Activated naive CD8-positive, alpha-beta T cell treated with anti-CD3 and anti-CD28 coated beads, Interleukin-2, amount 50 U/mL, for 24 hours (primary cell): ENCODE results near the gene KIAA2012.
"Not testable (repeated sequence)": the region's sequence is repeated elsewhere in the genome, so short reads cannot be mapped to it uniquely, and the experiment has no call there.

ENCODE experiments used
- ATAC-seq: fragments of 150-1000 bp; cut with Tn5 transposase; one replicate; pipeline ENCODE4 v1.10.0; 2021
- DNase-seq: peaks from one replicate; pipeline ENCODE4 v3.0.0; 2021
- H3K27ac Mint-ChIP-seq: one replicate; pipeline ENCODE4 v1.8.0; 2021; ENCODE audit warnings: mild to moderate bottlenecking, mixed read lengths
- H3K27me3 Mint-ChIP-seq: one replicate; pipeline ENCODE4 v1.8.0; 2021; ENCODE audit warnings: mixed read lengths
- H3K36me3 Mint-ChIP-seq: one replicate; pipeline ENCODE4 v1.8.0; 2021; ENCODE audit warnings: low read depth, mixed read lengths
- H3K4me1 Mint-ChIP-seq: one replicate; pipeline ENCODE4 v1.8.0; 2021; ENCODE audit warnings: mixed read lengths
- H3K4me3 Mint-ChIP-seq: one replicate; pipeline ENCODE4 v1.8.0; 2021; ENCODE audit warnings: mild to moderate bottlenecking, moderate library complexity, mixed read lengths
- H3K9me3 Mint-ChIP-seq: one replicate; pipeline ENCODE4 v1.8.0; 2021; ENCODE audit warnings: mixed read lengths

Gene KIAA2012

GRCh38 chr2:202133200-202133908 is 60.3 kb downstream of the KIAA2012 start:
- H3K9me3 Mint-ChIP-seq: no peaks in the 10 kb centered on the region
- H3K27me3 Mint-ChIP-seq: no peaks in the 10 kb centered on the region
- no peak overlapping the region for H3K27ac Mint-ChIP-seq
- no peak overlapping the region for H3K4me3 Mint-ChIP-seq
- no peak for DNase-seq
- no peaks in the 10 kb centered on the region for H3K36me3 Mint-ChIP-seq
- ATAC-seq: no peak
- H3K4me1 Mint-ChIP-seq: no peaks in the 10 kb centered on the region

DNA sequence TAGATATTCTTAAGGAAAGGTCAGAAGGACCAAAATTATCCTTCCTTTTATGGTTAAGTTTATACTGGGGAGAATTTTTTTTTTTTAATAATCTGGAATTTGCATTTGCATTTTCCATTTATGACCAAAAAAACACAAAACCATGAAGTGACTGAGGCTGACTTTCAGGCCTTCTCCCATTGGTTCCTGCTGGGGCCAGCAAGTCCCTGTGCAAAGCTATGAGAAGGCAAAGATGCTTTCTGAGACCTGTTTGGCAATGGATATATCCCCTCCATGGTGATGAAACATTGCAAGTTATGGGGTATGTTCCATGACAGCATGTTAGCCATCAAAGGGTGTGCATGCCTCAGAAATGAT is 60.8 kb downstream of the KIAA2012 start:
- no peaks in the 10 kb centered on the region for H3K4me1 Mint-ChIP-seq
- H3K4me3 Mint-ChIP-seq: no peak overlapping the region
- no peaks in the 10 kb centered on the region for H3K9me3 Mint-ChIP-seq
- peaks cover 2% of the 10 kb centered on the region for H3K27me3 Mint-ChIP-seq
- DNase-seq (no peak), ATAC-seq (no peak)
- H3K36me3 Mint-ChIP-seq: no peaks in the 10 kb centered on the region
- no peak overlapping the region for H3K27ac Mint-ChIP-seq

GRCh38 chr2:202135091-202135874 is 62.2 kb downstream of the KIAA2012 start:
- no peak overlapping the region for H3K4me3 Mint-ChIP-seq
- no peaks in the 10 kb centered on the region for H3K36me3 Mint-ChIP-seq
- H3K9me3 Mint-ChIP-seq: no peaks in the 10 kb centered on the region
- H3K4me1 Mint-ChIP-seq: no peaks in the 10 kb centered on the region
- ATAC-seq (no peak), DNase-seq (no peak)
- peaks cover 6% of the 10 kb centered on the region for H3K27me3 Mint-ChIP-seq
- no peak overlapping the region for H3K27ac Mint-ChIP-seq

DNA sequence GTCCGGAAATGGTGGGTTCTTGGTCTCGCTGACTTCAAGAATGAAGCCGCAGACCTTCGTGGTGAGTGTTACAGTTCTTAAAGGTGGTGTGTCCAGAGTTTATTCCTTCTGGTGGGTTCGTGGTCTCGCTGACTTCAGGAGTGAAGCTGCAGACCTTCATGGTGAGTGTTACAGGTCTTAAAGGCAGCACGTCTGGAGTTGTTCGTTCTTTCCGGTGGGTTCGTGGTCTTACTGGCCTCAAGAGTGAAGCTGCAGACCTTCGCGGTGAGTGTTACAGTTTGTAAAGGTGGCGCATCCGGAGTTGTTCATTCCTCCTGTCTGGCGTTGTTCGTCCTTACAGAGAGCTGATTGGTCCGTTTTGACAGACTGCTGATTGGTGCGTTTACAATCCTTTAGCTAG is 63.0 kb downstream of the KIAA2012 start:
- not testable (repeated sequence) for H3K27me3 Mint-ChIP-seq, H3K4me1 Mint-ChIP-seq, ATAC-seq, H3K27ac Mint-ChIP-seq, DNase-seq, H3K9me3 Mint-ChIP-seq, H3K36me3 Mint-ChIP-seq, H3K4me3 Mint-ChIP-seq

DNA sequence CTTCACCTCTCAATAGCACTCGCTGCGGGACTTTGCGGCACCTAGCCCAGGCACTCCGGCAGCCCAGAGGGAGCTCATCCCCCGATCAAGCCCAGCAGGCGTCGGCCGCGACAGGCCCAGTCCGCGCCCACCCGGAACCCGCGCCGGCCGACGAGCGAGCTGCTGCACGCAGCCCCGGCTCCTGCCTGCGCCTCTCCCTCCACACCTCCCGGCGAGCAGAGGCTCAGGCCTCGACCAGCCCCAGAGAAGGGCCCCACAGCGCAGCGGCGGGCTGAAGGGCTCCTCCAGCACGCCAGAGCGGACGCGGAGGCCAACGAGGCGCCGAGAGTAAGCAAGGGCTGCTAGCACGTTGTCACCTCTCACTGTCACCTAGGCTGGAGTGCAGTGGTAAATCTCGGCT is 63.5 kb downstream of the KIAA2012 start:
- no peak for ATAC-seq
- Mint-ChIP-seq H3K4me1 (no peaks in the 10 kb centered on the region), H3K27ac (no peak overlapping the region), H3K27me3 (peaks cover 6% of the 10 kb centered on the region), H3K9me3 (no peaks in the 10 kb centered on the region), H3K4me3 (no peak overlapping the region), H3K36me3 (no peaks in the 10 kb centered on the region)
- no peak for DNase-seq

DNA sequence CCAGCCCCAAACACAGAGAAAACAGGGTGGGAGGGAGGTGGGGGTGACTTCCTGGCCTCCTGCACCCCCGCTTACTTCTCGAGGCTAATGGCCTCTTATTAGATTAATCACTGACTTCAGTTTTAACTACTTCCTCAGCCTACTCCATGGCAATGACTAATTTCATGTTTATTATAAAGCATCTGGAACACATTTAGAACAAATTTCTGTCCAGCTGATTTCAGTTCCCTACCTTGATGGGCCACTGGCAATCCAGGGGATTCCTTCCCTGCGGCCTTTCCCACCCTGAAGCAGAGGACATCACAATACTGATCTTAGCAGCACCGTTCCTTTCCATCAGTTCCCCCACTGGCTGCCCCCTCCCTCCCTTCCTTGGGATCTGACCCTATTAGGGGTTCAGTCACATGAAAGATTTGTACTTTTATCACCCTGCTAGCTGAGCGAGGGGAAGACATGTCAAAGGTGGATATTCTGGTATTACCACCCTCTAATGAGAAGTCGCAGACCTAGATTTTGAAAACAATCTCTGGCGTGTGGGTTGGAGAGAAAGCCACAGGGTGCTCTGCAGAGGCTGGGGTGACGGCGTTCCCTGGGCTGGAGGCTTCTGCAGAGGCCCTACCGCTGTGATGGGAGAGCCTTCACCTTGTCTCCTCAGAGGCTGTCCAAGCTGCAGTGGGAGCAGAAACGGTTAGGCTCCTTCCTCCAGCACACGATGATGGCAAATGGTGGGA is 67.6 kb downstream of the KIAA2012 start:
- H3K4me3 Mint-ChIP-seq: no peak overlapping the region
- no peaks in the 10 kb centered on the region for H3K9me3 Mint-ChIP-seq
- peaks cover 2% of the 10 kb centered on the region for H3K4me1 Mint-ChIP-seq
- no peak overlapping the region for H3K27ac Mint-ChIP-seq
- DNase-seq: no peak
- ATAC-seq: no peak
- peaks cover 8% of the 10 kb centered on the region for H3K27me3 Mint-ChIP-seq
- no peaks in the 10 kb centered on the region for H3K36me3 Mint-ChIP-seq

DNA sequence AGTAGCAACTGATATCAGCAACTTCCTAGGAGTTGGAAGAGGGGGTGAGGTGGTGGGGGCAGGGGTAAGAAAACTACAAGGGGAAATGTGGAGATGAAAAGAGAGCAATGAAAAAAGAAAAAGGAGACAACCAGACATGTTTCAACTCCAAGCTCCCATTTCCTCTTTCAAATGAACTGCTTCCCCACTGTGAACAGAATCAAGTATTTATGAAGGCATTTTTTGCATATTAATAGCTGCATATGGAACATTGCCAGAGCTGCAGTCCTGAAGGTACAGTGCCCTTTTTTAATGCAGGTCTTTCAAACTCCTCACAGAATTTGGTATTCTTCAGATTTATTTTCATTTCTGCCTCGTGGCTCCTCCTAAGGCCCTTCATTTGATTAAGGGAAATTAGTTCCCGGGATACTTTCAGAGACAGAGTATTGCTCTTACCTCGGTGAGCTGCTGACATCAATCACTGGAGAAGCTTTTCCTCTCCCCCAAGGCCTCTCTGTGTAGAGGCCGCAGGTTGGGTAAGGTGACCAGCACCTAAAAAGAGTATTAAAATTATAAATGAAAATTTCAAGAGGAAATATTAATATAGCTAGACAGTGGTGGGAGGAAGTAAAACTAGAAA is 68.4 kb downstream of the KIAA2012 start:
- no peak overlapping the region for H3K27ac Mint-ChIP-seq
- no peak for DNase-seq
- H3K9me3 Mint-ChIP-seq: no peaks in the 10 kb centered on the region
- no peaks in the 10 kb centered on the region for H3K36me3 Mint-ChIP-seq
- ATAC-seq: no peak
- H3K4me1 Mint-ChIP-seq: peaks cover 2% of the 10 kb centered on the region
- H3K4me3 Mint-ChIP-seq: no peak overlapping the region
- peaks cover 8% of the 10 kb centered on the region for H3K27me3 Mint-ChIP-seq

GRCh38 chr2:202142540-202142939 is 69.5 kb downstream of the KIAA2012 start:
- H3K4me3 Mint-ChIP-seq: no peak overlapping the region
- DNase-seq (no peak), ATAC-seq (no peak)
- no peak overlapping the region for H3K27ac Mint-ChIP-seq
- peaks cover 2% of the 10 kb centered on the region for H3K4me1 Mint-ChIP-seq
- peaks cover 9% of the 10 kb centered on the region for H3K27me3 Mint-ChIP-seq
- no peaks in the 10 kb centered on the region for H3K36me3 Mint-ChIP-seq
- H3K9me3 Mint-ChIP-seq: no peaks in the 10 kb centered on the region

DNA sequence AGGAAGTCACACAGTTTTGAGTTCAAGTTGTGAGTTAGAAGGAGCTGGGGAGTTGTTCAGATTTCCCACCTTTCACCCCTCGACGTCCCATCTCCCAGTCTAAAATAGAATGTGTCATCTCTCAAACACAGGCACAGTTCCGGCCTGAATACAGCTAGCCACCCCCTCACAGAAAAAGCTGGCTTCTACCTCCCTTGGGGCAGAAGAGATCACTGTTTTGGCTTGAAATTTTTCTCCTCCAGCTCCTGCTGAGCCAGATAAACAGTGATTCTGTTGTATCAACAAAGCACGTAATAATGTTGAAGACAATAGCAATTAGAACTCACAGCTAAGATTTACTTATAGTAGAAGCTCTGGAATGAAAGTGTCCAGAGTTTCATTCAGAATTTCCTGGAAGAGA is 74.7 kb downstream of the KIAA2012 start:
- ATAC-seq: no peak
- no peak for DNase-seq
- peaks cover 7% of the 10 kb centered on the region for H3K27me3 Mint-ChIP-seq
- peaks cover 2% of the 10 kb centered on the region for H3K4me1 Mint-ChIP-seq
- no peak overlapping the region for H3K4me3 Mint-ChIP-seq
- no peaks in the 10 kb centered on the region for H3K9me3 Mint-ChIP-seq
- H3K36me3 Mint-ChIP-seq: no peaks in the 10 kb centered on the region
- no peak overlapping the region for H3K27ac Mint-ChIP-seq

- H3K4me3 Mint-ChIP-seq: no peak overlapping the region
- DNase-seq (no peak), ATAC-seq (no peak)
- H3K27ac Mint-ChIP-seq: no peak overlapping the region
- H3K9me3 Mint-ChIP-seq: no peaks in the 10 kb centered on the region
- no peaks in the 10 kb centered on the region for H3K36me3 Mint-ChIP-seq
- H3K27me3 Mint-ChIP-seq: peaks cover 7% of the 10 kb centered on the region
- H3K4me1 Mint-ChIP-seq: peaks cover 2% of the 10 kb centered on the region
These were observed 75.6 kb downstream of the KIAA2012 start for GRCh38 chr2:202148515-202149154.

DNA sequence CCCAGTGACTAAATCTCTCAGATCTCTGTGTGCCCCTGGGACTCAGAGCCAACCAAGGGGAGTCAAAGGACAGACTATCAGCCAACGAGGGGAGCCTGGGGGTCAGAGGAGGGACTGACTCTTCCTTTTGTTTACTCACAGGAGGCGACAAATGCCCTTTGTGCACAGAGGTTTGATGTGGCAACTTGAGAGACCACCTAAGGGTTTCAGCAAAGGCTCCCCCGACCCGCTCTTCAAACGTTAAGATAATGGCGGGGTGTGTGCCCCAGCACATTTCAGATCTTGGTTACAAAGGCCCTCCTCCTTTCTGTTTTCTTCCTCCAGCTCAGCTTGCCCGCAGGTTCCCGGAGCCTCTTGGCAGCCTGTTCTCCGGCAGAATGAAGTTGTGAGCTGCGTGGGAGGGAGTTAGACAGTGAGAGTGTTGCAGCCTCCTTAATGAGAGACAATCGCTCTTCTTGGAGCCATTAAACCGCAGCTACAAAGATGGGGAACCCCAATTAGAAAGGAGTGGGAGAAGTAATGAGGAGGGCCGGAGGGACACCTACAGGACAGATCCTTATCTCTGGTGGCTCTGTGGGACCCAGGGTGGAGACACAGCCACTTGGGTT is 76.2 kb downstream of the KIAA2012 start:
- Mint-ChIP-seq H3K27ac (no peak overlapping the region), H3K9me3 (no peaks in the 10 kb centered on the region), H3K4me3 (no peak overlapping the region), H3K27me3 (peaks cover 7% of the 10 kb centered on the region), H3K4me1 (peaks cover 2% of the 10 kb centered on the region), H3K36me3 (no peaks in the 10 kb centered on the region)
- ATAC-seq (no peak), DNase-seq (no peak)

DNA sequence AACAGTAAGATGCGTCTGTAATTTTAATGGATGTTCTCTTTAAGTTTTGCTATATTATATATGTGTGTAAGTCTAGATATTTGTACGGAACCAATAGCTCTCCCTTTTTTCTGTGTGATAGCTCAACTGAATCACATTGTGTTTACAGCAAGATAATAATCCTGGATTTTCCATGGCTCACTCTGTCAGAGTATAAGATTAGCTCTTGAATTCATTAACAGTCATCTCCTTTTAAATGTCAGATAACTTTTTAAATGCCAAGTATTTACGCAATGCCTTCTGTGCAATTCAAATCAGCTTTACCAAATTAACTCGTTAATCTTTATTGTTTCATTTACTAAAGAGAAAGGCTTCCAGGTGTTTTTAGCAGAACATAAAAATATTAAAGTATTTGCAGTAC is 76.9 kb downstream of the KIAA2012 start:
- no peak overlapping the region for H3K27ac Mint-ChIP-seq
- H3K36me3 Mint-ChIP-seq: no peaks in the 10 kb centered on the region
- ATAC-seq: no peak
- H3K27me3 Mint-ChIP-seq: peaks cover 9% of the 10 kb centered on the region
- DNase-seq: no peak
- H3K4me3 Mint-ChIP-seq: no peak overlapping the region
- H3K4me1 Mint-ChIP-seq: peaks cover 2% of the 10 kb centered on the region
- no peaks in the 10 kb centered on the region for H3K9me3 Mint-ChIP-seq

DNA sequence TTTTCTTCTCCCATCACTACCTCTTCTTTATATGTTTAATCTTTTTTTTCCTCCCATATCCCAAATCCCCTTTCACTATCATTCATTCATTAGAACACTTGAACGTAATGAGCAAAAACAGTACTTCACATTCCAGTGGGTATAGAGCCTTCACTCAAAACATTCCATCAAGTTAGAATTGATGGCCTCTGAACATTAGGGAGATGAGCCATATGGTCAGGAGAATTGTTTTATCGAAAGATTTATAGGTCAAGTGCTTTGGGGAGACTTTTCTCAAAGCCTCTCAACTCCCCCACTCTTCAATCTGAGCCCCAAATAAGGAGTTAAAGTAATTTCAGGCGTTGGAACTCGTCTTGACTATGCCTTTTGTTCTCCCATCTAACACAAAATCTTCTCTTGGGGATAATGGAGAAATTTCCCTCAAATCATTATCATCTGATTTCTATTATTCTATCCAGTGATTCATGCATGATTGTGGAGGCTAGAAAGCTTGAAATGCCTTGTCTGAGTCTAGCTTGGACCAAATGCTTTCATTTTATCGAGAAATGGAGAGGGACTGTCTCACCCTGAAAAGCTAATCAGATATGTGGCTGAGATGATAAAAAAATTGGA is 79.2 kb downstream of the KIAA2012 start:
- Mint-ChIP-seq H3K27ac (no peak overlapping the region), H3K27me3 (peaks cover 6% of the 10 kb centered on the region), H3K4me1 (no peaks in the 10 kb centered on the region), H3K4me3 (no peak overlapping the region), H3K9me3 (no peaks in the 10 kb centered on the region), H3K36me3 (no peaks in the 10 kb centered on the region)
- no peak for ATAC-seq
- DNase-seq: no peak

- Mint-ChIP-seq H3K4me1 (no peaks in the 10 kb centered on the region), H3K27ac (no peak overlapping the region), H3K9me3 (no peaks in the 10 kb centered on the region), H3K36me3 (no peaks in the 10 kb centered on the region), H3K4me3 (no peak overlapping the region), H3K27me3 (peaks cover 6% of the 10 kb centered on the region)
- DNase-seq (no peak), ATAC-seq (no peak)
These were observed 81.6 kb downstream of the KIAA2012 start for GRCh38 chr2:202154613-202155012.
